Esophagus muscularis mucosa (tissue), 3 donors: Measurements from ENCODE around the gene CCDC47.

Source experiments
- POLR2AphosphoS5 ChIP-seq, 2 donors: sonication (generic); formaldehyde crosslinking; IDR thresholded peaks; one replicate each; pipeline ENCODE4 v1.6.1; 2017; ENCODE audit warnings: antibody characterized with exemption in 2 of 2
- TF ChIP-seq, protein P1 (sequence below), 3 experiments: fragments of 200-600 bp in 2 of 3; fragments of 450-650 bp in 1 of 3; sonication (generic) in 2 of 3; IDR thresholded peaks; one replicate each; pipeline ENCODE4 v1.5.1; 2017 to 2019; ENCODE audit warnings: antibody characterized with exemption in 3 of 3, mild to moderate bottlenecking in 2 of 3, moderate library complexity in 1 of 3

DNA sequence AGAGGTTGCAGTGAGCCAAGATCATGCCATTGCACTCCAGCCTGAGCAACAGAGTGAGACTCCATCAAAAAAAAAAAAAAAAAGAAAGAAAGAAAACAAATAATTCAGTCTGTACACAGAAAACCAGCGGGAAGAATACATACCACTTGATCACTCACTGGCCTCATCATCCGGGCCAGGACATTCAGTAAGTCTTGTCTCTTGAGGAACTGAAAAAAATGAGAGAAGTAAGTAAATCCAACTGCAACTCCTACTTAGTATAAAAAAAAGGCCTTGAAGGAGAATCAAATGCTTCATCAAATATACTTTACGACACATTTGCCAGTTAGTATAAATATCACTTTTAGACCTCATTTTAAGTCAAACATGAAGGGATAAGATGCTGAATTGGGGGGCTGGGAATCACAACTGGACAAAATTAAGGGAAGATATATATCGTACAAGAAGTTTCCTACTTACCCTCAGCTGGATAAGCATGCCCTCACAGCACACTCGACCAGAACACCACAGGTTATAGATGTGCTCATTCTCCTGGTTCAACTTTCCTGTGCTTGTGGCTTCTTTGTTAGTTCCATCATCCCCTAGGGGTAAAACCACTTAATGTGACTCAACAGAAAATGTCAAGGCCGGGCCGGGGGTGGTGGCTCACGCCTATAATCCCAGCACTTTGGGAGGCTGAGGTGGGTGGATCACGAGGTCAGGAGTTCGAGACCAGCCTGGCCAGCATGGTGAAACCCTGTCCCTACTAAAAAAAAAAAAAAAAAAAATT, 12.4 kb downstream of the CCDC47 start:
- TF ChIP-seq, protein P1, sequence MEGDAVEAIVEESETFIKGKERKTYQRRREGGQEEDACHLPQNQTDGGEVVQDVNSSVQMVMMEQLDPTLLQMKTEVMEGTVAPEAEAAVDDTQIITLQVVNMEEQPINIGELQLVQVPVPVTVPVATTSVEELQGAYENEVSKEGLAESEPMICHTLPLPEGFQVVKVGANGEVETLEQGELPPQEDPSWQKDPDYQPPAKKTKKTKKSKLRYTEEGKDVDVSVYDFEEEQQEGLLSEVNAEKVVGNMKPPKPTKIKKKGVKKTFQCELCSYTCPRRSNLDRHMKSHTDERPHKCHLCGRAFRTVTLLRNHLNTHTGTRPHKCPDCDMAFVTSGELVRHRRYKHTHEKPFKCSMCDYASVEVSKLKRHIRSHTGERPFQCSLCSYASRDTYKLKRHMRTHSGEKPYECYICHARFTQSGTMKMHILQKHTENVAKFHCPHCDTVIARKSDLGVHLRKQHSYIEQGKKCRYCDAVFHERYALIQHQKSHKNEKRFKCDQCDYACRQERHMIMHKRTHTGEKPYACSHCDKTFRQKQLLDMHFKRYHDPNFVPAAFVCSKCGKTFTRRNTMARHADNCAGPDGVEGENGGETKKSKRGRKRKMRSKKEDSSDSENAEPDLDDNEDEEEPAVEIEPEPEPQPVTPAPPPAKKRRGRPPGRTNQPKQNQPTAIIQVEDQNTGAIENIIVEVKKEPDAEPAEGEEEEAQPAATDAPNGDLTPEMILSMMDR (IDR thresholded peaks at IDR 0.05): no peak
- no peak for TF ChIP-seq POLR2AphosphoS5 (IDR thresholded peaks at IDR 0.05)
